ENCODE results near the gene FMNL3.

Gene FMNL3

DNA sequence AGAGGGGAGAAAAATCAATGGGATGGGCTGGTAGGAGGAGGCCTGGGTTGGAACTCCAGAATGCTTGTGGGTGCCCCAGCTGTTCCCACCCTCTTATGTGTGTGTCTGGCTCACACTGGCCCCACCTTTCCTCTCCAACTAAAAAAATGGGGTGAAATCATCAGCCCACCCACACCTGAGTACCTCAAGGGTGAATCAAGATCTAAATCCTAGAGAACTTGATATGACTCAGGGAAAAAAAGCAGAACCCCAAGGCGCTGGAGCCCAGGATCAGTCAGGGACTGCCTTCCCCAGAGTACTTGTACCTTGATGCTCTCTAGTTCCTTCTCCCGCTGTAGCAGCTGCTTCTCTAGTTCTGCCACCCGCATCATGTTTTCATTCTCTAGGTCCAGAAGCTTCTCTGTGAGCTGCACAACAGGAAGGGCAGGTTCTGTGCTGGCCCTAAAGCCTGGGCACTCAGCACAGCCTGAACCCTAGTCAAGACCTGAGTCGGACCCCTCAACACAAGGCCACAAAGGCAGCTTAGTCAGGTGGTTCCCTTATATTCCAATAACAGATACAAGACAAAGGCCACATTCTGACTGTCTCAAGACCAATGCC is 54.2 kb downstream of the FMNL3 start:
- no peak for DNase-seq (ENCODE audit: low read depth, low spot score)

DNA sequence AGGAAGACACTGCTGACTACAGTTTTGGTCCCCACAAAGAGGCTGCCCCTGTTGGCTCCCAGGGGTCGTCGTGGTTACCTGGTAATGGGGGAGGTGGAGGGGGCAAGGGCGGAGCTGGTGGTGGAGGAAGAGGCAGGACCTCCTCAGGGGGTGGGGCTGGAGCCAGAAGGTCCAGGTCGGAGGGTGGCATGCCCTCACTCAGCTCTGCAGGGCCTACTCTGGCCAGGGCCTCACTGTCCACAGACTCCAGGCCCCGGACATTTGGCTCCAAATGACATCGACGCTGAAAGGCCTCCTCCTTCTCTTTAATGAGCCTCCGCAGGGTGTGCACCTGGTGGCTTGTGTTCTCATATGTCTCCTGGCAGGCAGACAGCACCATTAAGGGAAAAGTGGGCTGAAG is 55.4 kb downstream of the FMNL3 start:
- DNase-seq (ENCODE audit: low read depth, low spot score), result no peak

DNA sequence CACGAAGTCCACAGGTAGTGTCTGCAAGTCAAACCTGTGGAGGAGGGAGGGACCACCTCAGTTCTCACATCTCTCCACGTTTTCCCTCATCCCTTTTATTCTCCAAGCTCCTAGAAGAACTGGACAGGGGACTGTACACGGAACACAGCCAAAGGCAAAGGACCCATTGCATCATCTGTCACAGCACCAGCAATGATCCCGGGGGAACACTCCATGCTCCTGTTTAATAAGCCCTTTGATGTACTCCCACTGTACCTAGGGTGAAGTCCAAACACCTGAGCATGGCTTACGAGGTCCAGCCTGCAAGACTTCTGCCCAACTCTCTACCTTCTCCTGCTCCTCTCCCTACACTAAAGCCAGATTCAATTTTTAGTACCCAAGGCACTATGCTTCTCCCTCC is 57.3 kb downstream of the FMNL3 start:
- DNase-seq (ENCODE audit: low read depth, low spot score), result no peak

DNA sequence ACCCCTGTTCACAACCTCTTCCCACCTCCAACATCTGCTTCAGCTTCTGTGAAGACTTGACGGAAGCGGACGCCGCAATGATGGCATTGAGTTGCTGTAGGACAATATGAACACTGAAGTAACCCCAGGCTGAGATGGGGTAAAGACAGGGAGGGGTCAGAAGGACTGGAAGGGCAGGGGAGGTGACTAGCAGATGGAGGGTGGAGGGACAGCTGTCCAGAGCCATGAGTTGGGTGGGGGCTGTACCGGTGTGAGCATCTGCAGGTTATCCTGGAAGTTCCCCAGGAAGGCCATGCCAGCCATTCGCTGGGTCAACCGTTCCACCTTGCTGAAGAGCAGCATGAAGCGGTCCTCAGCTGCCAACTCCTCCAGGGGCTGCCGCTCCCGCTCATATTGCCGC is 57.8 kb downstream of the FMNL3 start:
- no peak for DNase-seq (ENCODE audit: low read depth, low spot score)

DNA sequence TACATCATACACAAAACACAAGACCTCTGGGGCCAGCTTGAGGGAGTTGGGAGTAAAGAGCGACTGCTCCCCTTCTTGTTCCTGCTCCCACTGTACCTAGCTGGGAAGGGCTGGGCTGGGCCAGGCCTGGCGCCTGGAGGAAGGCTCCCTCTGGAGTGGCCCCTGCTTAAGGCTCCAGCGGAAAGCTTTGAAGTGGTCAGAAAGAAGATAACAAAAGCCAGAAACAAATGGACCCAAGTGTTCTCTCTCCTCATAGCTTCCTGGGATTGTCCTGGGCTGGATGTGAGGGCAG is 58.5 kb downstream of the FMNL3 start:
- no peak for DNase-seq (ENCODE audit: low read depth, low spot score)

DNA sequence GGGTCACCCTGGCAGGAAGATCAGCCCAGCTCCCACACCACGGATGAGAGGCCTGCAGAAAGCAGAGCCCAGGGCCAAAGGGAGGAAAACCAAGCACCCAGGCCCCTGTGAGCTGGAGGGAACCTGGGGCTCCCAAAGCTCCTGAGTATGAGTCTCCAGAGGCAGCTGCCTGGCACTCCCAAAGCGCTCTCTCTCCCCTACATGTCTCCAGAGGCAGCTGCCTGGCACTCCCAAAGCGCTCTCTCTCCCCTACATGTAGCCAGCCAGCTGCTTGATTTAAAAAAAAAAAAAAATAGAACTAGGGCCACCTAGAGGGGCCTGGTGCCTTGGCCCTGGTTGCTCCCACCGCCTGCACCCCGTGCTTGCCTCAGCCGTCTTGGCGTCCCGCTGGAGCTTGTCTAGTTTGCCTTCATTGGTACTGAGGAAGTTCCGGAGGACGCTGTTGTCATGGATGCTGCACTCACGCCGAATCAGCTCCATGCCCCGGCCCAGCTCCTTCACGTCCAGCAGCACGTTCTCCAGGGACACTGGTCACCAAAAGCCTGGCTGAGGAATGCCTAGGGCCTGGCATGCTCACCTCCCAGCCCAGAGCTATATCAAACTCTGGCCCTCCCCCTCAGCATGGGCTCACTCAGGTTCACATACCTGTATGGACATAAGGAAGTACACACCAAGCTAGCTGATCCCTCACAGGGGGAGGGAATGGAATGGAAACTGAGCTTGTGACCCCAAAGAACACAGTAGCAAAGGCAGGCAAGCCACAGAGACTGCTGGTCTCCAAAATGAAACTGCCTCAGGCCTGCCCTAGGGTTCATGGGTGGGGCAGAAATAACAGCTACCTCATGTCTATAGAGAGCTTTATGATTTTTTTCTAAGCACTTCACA is 59.1 kb downstream of the FMNL3 start:
- no peak for DNase-seq (ENCODE audit: low read depth, low spot score)

DNA sequence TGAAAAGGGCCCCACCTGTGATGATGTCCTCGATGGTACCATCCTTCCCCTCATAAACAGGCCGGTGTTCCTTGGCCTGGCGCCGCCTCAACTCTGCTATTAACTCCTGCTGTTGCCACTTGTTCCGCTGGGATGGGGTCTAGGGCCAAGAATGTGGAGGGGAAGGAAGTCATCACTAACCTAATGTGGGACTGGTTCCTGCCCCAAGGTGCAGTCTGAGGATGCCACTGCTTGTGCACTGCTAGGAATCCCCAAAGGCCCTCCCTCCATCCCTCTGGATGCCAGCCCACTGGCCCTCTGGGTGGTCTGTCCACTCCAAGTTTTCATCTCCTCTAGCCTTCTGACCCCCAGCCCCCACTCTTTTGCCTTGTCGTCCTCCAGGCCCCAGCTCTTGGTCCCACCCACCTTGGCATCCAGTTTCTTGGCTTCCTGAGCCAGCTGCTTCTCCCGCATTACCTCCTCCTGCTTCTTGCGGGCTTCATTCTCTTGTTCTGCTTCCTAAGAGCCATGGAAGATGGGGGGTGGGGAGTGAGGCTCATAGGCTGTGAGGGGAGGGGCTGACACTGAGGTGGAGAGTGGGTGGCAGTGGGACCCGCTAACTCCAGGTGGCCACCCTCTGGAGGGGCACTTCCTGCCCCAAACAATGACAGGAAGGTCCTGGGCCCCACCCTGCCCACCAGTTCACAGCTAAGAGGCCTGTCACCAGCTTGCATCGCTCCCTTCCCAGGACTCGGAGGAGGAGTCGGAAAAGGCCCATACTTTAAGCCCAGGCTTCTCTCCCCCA is 60.1 kb downstream of the FMNL3 start:
- DNase-seq (ENCODE audit: low read depth, low spot score), result no peak

DNA sequence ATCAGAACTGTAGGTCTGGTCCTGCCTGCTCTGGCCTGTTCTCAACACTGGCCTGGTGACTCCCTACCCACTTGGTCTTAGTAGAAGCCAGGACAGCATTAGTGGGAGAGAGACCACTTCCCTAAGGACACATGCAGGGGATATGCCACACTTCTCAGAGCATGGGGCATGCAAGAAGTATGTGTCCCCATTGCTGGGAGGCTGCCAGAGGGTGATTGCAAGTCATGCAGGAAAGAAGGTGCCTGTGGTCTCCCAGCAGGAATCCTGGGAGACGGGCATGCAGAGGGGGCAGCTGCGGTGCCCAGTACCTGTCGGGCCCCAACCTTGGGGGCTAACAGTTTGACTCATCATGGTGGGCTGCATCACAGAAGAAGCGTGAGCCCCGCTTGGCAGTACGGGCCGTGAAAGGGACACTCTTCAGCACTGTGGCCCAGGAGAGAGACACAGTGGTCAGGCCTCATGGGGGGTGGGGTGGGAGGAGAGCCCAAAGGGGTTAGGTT is 60.8 kb downstream of the FMNL3 start:
- DNase-seq (ENCODE audit: low read depth, low spot score), result no peak

DNA sequence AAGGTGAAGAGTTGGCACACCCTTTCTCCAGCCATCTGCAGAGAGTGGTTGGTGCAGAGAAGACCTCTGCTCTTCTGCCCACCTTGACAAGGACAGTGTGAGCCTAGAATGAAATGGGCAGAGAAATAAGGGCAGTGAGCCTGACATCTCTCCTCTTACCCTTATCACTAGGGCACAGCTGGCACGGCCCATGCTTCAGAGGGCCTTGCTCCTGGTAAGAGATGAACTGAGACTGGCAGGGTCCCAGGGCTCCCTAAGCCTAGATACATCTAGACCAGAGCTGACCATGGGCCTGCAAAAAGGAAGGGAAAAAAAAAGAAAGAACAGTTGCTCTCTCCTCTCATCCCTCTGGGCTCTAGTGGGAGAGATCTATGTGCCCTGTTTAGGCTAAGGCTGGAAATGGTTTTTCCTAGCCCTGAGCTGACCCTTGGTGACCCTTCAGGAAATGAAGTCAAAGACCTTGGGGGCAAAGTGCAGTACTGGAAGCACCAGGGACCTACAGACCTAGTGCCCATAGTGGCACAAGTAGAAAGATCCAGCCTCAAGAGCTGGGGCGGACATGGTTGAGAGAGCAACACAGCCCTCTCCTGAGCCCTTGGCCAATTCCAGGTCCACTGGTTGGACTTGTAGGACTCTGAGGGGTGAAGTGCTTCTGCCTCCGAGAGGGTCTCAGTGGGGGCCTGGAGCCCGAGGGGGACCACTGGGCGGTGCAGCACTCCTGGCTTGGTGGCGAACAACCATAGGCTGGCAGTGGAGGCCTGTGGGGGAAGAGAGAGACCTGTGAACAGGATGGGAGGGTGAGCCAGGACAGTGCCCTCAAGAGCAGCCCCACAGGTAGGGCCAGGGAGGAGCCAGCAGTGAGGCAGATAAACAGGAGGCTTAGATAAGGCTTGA is 61.8 kb downstream of the FMNL3 start:
- DNase-seq (ENCODE audit: low read depth, low spot score), result no peak

DNA sequence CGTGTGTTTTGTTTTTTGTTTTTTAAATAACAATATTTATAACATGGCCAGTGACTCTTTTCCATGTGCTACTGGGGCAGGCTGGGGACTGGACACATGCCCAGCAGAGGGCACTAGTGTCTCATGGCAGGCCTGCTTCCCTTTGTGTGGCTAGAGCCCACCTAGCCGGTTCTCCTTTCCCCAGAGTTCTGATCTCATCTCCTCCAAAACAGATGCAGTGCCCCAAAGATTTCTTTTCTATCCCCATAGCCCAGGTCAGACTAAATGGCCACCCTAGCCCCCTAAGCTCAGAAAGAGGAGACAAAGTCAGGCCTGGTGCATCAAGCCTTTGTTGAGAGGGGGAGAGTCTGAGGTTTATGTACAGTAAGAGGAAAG is 62.6 kb downstream of the FMNL3 start:
- no peak for DNase-seq (ENCODE audit: low read depth, low spot score)

DNA sequence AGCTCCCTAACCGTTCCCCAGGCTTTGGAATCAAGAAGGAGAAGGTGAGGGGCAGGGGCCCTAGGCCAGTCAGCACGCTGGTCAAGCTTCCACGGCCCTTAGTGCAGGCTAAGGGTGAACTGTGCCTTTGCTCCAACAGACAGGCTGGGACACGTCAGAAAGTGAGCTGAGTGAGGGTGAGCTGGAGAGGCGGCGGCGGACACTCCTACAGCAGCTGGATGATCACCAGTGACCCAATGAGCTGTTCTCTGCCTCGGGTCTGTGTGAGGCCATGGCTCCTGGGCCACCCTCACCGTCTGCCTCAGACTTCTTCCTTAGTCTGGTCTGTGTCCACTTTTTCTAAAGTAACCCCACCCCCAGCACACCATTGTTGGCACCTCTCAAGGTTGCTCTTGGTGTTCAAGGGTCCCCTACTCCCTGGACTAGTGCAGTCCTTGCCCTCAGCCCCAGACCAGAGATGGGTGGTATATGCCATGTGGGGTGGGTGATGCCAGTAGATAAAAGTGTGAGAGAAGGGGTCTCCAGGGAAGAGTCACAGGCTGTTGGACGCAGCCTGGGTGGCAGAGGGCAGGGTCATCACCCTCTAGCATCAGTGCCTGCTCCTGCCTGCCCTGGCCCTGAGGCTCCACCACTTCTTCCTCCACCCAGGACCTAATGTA is 63.1 kb downstream of the FMNL3 start:
- no peak for DNase-seq (ENCODE audit: low read depth, low spot score)

DNA sequence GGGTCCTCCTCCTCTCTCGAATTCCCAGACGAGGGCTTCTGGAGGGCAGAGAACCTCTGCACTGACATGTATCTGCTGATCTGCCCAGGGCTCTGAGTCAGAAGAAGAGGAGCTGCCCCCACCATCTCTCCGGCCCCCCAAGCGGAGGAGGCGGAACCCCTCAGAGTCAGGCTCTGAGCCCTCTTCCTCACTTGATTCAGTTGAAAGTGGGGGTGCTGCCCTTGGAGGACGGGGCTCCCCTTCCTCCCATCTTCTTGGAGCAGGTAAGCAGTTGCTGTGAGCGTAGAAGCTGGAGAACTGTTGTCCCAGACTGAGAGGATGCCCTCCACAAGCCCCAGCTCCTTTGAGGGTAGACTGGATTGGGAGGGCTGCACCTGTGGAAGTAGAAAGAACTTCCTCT is 64.1 kb downstream of the FMNL3 start:
- no peak for DNase-seq (ENCODE audit: low read depth, low spot score)

DNA sequence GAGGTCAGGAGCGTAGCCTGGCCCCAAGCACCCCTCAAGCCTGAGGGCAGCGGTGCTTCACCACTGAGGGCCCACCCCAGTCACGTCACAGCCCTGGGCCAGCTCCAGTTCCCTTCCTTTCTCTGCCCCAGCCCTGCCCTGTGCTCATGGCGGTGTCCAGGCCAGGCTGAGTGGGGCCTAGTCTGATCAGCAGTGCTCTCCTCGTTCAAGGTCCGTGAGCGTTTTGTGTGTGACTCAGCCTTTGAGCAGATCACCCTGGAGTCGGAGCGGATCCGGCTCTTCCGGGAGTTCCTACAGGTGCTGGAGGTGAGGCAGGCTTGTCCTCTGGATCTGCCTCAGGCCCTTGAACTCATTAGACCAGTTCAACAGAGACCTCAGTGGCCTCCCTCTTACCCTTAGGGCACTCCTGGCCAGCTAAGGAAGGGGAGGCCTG is 64.8 kb downstream of the FMNL3 start:
- DNase-seq (ENCODE audit: low read depth, low spot score), result no peak

DNA sequence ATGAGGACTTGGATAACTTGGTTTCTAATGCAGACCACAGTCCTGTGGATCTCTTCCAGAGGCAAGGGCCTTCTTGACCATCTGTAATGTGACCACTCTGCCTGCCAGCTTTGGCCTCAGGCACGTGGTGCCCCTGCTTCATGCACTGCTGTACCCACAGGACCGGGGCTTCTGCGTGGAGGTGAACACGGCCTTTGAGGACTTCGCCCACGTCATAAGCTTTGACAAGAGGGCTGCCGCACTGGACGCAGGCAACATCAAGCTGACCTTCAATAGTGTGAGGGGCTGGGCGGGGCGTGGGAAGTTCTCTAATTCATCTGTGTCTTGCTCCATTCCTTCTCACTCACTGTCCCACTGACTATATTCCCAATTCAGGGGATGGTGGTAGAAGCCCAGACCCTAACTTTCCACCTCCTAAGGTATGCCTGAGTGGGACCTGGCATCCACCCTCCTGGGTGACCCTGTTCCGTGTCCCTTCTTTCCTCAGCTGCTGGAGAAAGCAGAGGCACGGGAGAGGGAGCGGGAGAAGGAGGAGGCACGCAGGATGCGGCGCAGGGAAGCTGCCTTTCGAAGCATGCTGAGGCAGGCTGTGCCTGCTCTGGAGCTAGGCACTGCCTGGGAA is 65.3 kb downstream of the FMNL3 start:
- DNase-seq (ENCODE audit: low read depth, low spot score), result no peak

DNA sequence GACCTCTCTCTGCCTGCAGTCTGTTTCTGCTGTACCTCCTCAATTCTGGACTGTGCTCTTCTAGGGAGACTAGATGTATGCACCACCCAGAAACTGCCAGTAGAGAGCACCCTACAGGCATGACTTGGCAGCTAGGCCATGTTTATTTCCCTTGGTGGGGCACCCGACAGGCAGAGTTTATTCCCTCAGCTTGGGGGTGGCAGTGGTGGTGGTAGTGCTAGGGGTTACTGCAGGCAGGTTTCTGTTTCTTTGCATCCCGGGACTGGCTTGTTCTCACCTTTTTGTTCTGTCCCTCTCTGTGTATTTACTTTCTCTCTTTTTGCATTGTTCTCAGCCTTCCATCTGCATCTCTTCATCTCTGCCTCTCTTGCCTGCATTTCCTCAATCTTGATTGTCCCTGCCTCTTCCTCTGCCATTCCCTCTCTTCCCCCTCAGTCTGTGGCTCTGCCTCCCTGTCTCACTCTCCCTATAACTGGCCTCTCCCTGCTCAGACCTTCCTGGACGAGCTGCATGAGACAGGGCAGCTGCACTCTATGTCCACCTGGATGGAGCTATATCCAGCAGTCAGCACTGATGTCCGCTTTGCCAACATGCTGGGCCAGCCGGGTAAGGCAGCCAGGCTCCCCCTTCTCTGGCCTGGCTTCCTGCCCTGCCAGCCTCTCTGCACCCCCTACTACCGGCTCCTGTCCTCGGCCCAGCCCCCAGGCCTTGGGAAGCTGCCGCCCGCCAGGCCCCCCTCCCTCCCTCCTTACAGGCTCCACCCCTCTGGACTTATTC is 70.0 kb downstream of the FMNL3 start:
- no peak for DNase-seq (ENCODE audit: low read depth, low spot score)

DNA sequence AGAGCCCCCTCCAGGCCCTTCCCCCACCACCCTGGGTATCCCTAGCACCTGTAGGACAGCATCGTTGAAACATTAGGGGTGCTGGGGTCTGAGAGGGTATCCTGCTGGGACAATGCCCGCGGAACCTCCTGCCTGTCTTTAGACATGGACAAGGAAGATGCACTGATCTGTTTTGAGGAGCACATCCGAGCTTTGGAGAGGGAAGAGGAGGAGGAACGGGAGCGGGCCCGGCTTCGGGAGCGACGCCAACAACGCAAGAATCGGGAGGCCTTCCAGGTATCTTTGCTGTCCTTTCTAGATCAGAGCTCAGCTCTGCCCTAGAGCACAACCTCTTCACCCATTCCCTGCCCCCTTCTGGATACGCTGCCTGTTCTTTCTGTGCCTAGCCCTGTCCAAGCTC is 70.6 kb downstream of the FMNL3 start:
- no peak for DNase-seq (ENCODE audit: low read depth, low spot score)

DNA sequence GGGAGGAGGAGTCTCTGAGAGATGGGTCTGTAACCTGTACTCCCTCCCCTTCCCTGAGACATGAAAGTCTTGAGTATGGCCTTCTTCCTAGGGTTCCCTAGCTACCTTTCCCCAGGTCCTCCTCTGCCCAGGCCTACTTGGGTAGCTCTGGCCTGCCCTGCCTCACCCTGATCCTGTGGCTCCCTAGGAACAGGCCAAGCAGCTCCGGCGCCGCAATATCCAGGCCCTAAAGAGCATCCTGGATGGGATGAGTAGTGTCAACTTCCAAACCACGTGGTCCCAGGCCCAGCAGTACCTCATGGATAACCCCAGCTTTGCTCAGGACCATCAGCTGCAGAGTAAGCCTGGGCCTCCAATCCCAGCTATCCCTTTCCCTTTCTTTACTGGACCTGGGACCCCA is 71.5 kb downstream of the FMNL3 start:
- DNase-seq (ENCODE audit: low read depth, low spot score), result no peak

DNA sequence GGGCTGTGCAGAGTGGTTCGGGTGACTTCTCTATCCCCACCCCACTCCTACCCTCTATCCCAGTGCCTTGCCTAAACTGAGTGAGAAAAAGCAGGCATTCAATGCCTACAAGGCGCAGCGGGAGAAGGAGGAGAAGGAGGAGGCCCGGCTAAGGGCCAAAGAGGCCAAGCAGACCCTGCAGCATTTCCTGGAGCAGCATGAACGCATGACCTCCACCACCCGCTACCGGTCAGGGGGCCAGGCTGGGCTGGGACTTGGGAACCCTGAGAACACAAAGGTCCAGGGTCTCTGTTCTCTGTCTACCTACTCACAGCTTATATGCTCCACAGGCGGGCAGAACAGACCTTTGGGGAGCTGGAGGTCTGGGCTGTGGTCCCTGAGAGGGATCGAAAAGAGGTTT is 72.2 kb downstream of the FMNL3 start:
- no peak for DNase-seq (ENCODE audit: low read depth, low spot score)

DNA sequence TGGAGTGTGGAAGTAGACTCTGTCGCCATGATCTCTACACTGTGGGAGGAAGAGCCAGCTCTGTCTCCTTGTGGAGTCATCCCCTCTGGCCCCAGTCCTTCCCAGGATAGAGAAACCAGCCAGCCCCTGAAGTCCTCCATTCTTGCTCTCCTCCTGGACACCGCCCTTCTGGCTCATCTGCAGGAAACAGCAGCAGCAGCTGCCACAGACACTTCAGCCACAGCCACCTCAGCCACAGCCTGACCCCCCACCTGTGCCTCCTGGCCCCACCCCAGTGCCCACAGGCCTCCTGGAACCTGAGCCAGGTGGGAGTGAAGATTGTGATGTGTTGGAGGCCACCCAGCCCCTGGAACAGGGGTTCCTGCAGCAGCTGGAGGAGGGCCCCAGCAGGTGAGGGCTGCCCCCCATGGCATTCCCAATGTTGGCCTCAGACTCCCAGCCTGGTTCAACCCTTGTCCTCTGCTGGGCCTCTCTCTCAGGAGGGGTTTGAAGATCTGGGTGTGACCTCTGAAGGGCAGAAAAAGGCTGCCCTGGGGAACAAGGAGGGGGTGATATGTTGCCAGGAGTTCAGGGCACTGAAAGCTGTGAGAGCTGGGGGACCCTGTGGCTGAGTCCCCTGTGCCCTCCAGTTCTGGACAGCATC is 73.4 kb downstream of the FMNL3 start:
- DNase-seq (ENCODE audit: low read depth, low spot score), result no peak
